Stimulated activated effector memory CD8-positive, alpha-beta T cell treated with anti-CD3 and anti-CD28 coated beads, Interleukin-12 subunit alpha, Interleukin-12 subunit beta, amount 100 ng/mL, for 72 hours (primary cell): ENCODE data around the gene ESX1.
"Not testable (repeated sequence)": the region's sequence is repeated elsewhere in the genome, so short reads cannot be mapped to it uniquely, and the experiment has no call there.

Experiments
- ATAC-seq: fragments of 150-1000 bp; cut with Tn5 transposase; 2 replicates; pipeline ENCODE4 v1.10.0; 2021
- DNase-seq, 2 donors: peaks; one replicate each; pipeline ENCODE4 v3.0.0; 2021 to 2022; ENCODE audit warnings: low spot score in 2 of 2
- H3K27ac Mint-ChIP-seq: one replicate; pipeline ENCODE4 v1.8.0; 2022; ENCODE audit warnings: mild to moderate bottlenecking, mixed read lengths
- H3K36me3 Mint-ChIP-seq: one replicate; pipeline ENCODE4 v1.8.0; 2022; ENCODE audit warnings: mild to moderate bottlenecking, mixed read lengths
- H3K4me1 Mint-ChIP-seq: one replicate; pipeline ENCODE4 v1.8.0; 2022; ENCODE audit warnings: mixed read lengths
- H3K4me3 Mint-ChIP-seq: one replicate; pipeline ENCODE4 v1.8.0; 2022; ENCODE audit warnings: mild to moderate bottlenecking, mixed read lengths
- H3K9me3 Mint-ChIP-seq: one replicate; pipeline ENCODE4 v1.8.0; 2022; ENCODE audit warnings: mixed read lengths

The ESX1 gene

GRCh38 chrX:104254442-104255115 lies at the start of gene ESX1:
TSS of gene ESX1 (minus strand) at chrX:104254933. CDS start at chrX:104254849, 84 bp downstream.
- no peaks in the 10 kb centered on the region for H3K9me3 Mint-ChIP-seq
- no peak within 1 kb of the TSS for H3K27ac Mint-ChIP-seq

GRCh38 chrX:104295636-104296035 lies 40.9 kb upstream of the ESX1 start:
- no peak for DNase-seq
- H3K4me1 Mint-ChIP-seq, result no peaks in the 10 kb centered on the region
- no peak for ATAC-seq
- H3K27ac Mint-ChIP-seq, result no peak overlapping the region
- no peak overlapping the region for H3K4me3 Mint-ChIP-seq
- no peaks in the 10 kb centered on the region for H3K9me3 Mint-ChIP-seq
- H3K36me3 Mint-ChIP-seq, result no peaks in the 10 kb centered on the region

More at GRCh38 chrX:104254442-104255115, at the start of gene ESX1:
- no peaks in the 10 kb centered on the region for H3K36me3 Mint-ChIP-seq
- ATAC-seq, result no peak
- H3K4me1 Mint-ChIP-seq, result peaks cover 8% of the 10 kb centered on the region
- peak within 1 kb of the TSS; percentile 60 for H3K4me3 Mint-ChIP-seq
- DNase-seq, result no peak

GRCh38 chrX:104288961-104289360 lies 34.2 kb upstream of the ESX1 start:
- ATAC-seq (no peak), DNase-seq (no peak)
- H3K27ac Mint-ChIP-seq, result peak overlapping the region; percentile 45
- no peaks in the 10 kb centered on the region for H3K36me3 Mint-ChIP-seq
- no peaks in the 10 kb centered on the region for H3K4me1 Mint-ChIP-seq
- no peak overlapping the region for H3K4me3 Mint-ChIP-seq
- H3K9me3 Mint-ChIP-seq, result no peaks in the 10 kb centered on the region

GRCh38 chrX:104288269-104288668 lies 33.5 kb upstream of the ESX1 start:
- no peaks in the 10 kb centered on the region for H3K4me1 Mint-ChIP-seq
- no peak overlapping the region for H3K4me3 Mint-ChIP-seq
- ATAC-seq (no peak), DNase-seq (no peak)
- H3K9me3 Mint-ChIP-seq, result no peaks in the 10 kb centered on the region
- H3K36me3 Mint-ChIP-seq, result no peaks in the 10 kb centered on the region
- no peak overlapping the region for H3K27ac Mint-ChIP-seq

GRCh38 chrX:104285201-104285600 lies 30.5 kb upstream of the ESX1 start:
- H3K4me3 Mint-ChIP-seq, result no peak overlapping the region
- H3K36me3 Mint-ChIP-seq, result no peaks in the 10 kb centered on the region
- H3K9me3 Mint-ChIP-seq, result no peaks in the 10 kb centered on the region
- no peak overlapping the region for H3K27ac Mint-ChIP-seq
- H3K4me1 Mint-ChIP-seq, result no peaks in the 10 kb centered on the region
- DNase-seq (no peak), ATAC-seq (no peak)

- no peak for ATAC-seq
- no peak for DNase-seq
Observed at GRCh38 chrX:104284507-104284906, 29.8 kb upstream of the ESX1 start.

GRCh38 chrX:104282166-104282725 lies 27.5 kb upstream of the ESX1 start:
- no peak for ATAC-seq
- no peak overlapping the region for H3K4me3 Mint-ChIP-seq
- no peaks in the 10 kb centered on the region for H3K36me3 Mint-ChIP-seq

More at GRCh38 chrX:104284507-104284906, 29.8 kb upstream of the ESX1 start:
- Mint-ChIP-seq H3K27ac (no peak overlapping the region), H3K9me3 (no peaks in the 10 kb centered on the region), H3K4me3 (no peak overlapping the region), H3K36me3 (no peaks in the 10 kb centered on the region), H3K4me1 (no peaks in the 10 kb centered on the region)

GRCh38 chrX:104281564-104281963 lies 26.8 kb upstream of the ESX1 start:
- H3K4me3 Mint-ChIP-seq, result no peak overlapping the region
- H3K36me3 Mint-ChIP-seq, result no peaks in the 10 kb centered on the region
- no peak for ATAC-seq

More at GRCh38 chrX:104282166-104282725, 27.5 kb upstream of the ESX1 start:
- DNase-seq, result no peak
- H3K27ac Mint-ChIP-seq, result no peak overlapping the region
- no peaks in the 10 kb centered on the region for H3K4me1 Mint-ChIP-seq
- H3K9me3 Mint-ChIP-seq, result no peaks in the 10 kb centered on the region

GRCh38 chrX:104280609-104281008 lies 25.9 kb upstream of the ESX1 start:
- Mint-ChIP-seq H3K36me3 (no peaks in the 10 kb centered on the region), H3K4me1 (no peaks in the 10 kb centered on the region), H3K27ac (no peak overlapping the region), H3K9me3 (no peaks in the 10 kb centered on the region), H3K4me3 (no peak overlapping the region)
- ATAC-seq, result no peak
- no peak for DNase-seq

More at GRCh38 chrX:104281564-104281963, 26.8 kb upstream of the ESX1 start:
- no peak for DNase-seq
- Mint-ChIP-seq H3K27ac (no peak overlapping the region), H3K4me1 (no peaks in the 10 kb centered on the region), H3K9me3 (no peaks in the 10 kb centered on the region)

GRCh38 chrX:104270916-104271512 lies 16.3 kb upstream of the ESX1 start:
- Mint-ChIP-seq H3K36me3 (no peaks in the 10 kb centered on the region), H3K4me1 (no peaks in the 10 kb centered on the region), H3K27ac (no peak overlapping the region), H3K4me3 (peak overlapping the region; percentile 38), H3K9me3 (no peaks in the 10 kb centered on the region)
- DNase-seq (peak; percentile 3 to 49), ATAC-seq (no peak)

- no peak for DNase-seq
- Mint-ChIP-seq H3K27ac (no peak overlapping the region), H3K4me1 (no peaks in the 10 kb centered on the region), H3K9me3 (no peaks in the 10 kb centered on the region), H3K4me3 (peak overlapping the region; percentile 38), H3K36me3 (no peaks in the 10 kb centered on the region)
- ATAC-seq, result no peak
Observed at GRCh38 chrX:104270212-104270611, 15.5 kb upstream of the ESX1 start.

GRCh38 chrX:104255465-104255864 lies 732 bp upstream of the ESX1 start:
- ATAC-seq (no peak), DNase-seq (no peak)
- H3K27ac Mint-ChIP-seq, result no peak overlapping the region
- peaks cover 8% of the 10 kb centered on the region for H3K4me1 Mint-ChIP-seq
- H3K4me3 Mint-ChIP-seq, result no peak overlapping the region
- H3K36me3 Mint-ChIP-seq, result no peaks in the 10 kb centered on the region
- no peaks in the 10 kb centered on the region for H3K9me3 Mint-ChIP-seq

- H3K4me1 Mint-ChIP-seq, result peaks cover 8% of the 10 kb centered on the region
- no peak for DNase-seq
- no peak for ATAC-seq
- peak overlapping the region; percentile 60 for H3K4me3 Mint-ChIP-seq
- H3K36me3 Mint-ChIP-seq, result no peaks in the 10 kb centered on the region
- no peaks in the 10 kb centered on the region for H3K9me3 Mint-ChIP-seq
- no peak overlapping the region for H3K27ac Mint-ChIP-seq
Observed at GRCh38 chrX:104253567-104254441, 929 bp downstream of the ESX1 start.

- Mint-ChIP-seq H3K4me3 (no peak overlapping the region), H3K27ac (no peak overlapping the region), H3K36me3 (no peaks in the 10 kb centered on the region), H3K9me3 (no peaks in the 10 kb centered on the region), H3K4me1 (peaks cover 8% of the 10 kb centered on the region)
- DNase-seq (no peak), ATAC-seq (no peak)
Observed at GRCh38 chrX:104250470-104250869, 4.3 kb downstream of the ESX1 start.

GRCh38 chrX:104230060-104230459 lies 24.7 kb downstream of the ESX1 start:
- not testable (repeated sequence) for DNase-seq, H3K4me3 Mint-ChIP-seq, H3K4me1 Mint-ChIP-seq, H3K9me3 Mint-ChIP-seq, H3K36me3 Mint-ChIP-seq, ATAC-seq, H3K27ac Mint-ChIP-seq
